ENCODE measurements around the gene COL18A1.

- TF ChIP-seq ESRRG (CRISPR knock-in tag; IDR thresholded peaks at IDR 0.05) (no peak), TSHZ2 (CRISPR knock-in tag; IDR thresholded peaks at IDR 0.05) (no peak), CSDC2 (CRISPR knock-in tag; IDR thresholded peaks at IDR 0.05) (no peak), ZFP30 (CRISPR knock-in tag; IDR thresholded peaks at IDR 0.05) (no peak), BACH2 (CRISPR knock-in tag; IDR thresholded peaks at IDR 0.05; ENCODE audit: borderline replicate concordance) (no peak), PATZ1 (CRISPR knock-in tag; IDR thresholded peaks at IDR 0.05; ENCODE audit: borderline replicate concordance) (no peak), ZNF565 (CRISPR knock-in tag; conservative IDR thresholded peaks at IDR 0.05; ENCODE audit: low read depth) (no peak), CREB5 (CRISPR knock-in tag; IDR thresholded peaks at IDR 0.05; ENCODE audit: low read depth) (no peak), ARNTL (CRISPR knock-in tag; IDR thresholded peaks at IDR 0.05; ENCODE audit: borderline replicate concordance, low read depth) (no peak), ZC3H10 (CRISPR knock-in tag; IDR thresholded peaks at IDR 0.05) (no peak), ISL1 (CRISPR knock-in tag; IDR thresholded peaks at IDR 0.05) (no peak), ZFP3 (CRISPR knock-in tag; IDR thresholded peaks at IDR 0.05) (no peak), RARB (CRISPR knock-in tag; IDR thresholded peaks at IDR 0.05) (no peak), CSRNP3 (CRISPR knock-in tag; IDR thresholded peaks at IDR 0.05) (no peak)
Measured at GRCh38 chr21:45496151-45496967, 91.4 kb downstream of the COL18A1 start.
